GM23338 (cell line): ENCODE measurements around the gene MRPL57.
"Not testable (repeated sequence)": the region's sequence is repeated elsewhere in the genome, so short reads cannot be mapped to it uniquely, and the experiment has no call there.

ENCODE experiments used
- EZH2 ChIP-seq: fragments of 200-600 bp; sonication (generic); IDR thresholded peaks from one replicate; pipeline ENCODE4 v1.8.0; 2017; ENCODE audit warnings: antibody characterized with exemption, mild to moderate bottlenecking, low read depth; ENCODE audit not compliant: unreplicated experiment
- TF ChIP-seq, protein P1 (sequence below), 2 experiments: fragments of 200-600 bp in 1 of 2; sonication (generic) in 1 of 2; conservative IDR thresholded peaks; 2 replicates each; pipeline versions ENCODE4 v1.5.1 to v1.6.1; 2016 to 2017; ENCODE audit warnings: antibody characterized with exemption in 2 of 2, low read depth in 2 of 2, mild to moderate bottlenecking in 2 of 2, moderate library complexity in 1 of 2

DNA sequence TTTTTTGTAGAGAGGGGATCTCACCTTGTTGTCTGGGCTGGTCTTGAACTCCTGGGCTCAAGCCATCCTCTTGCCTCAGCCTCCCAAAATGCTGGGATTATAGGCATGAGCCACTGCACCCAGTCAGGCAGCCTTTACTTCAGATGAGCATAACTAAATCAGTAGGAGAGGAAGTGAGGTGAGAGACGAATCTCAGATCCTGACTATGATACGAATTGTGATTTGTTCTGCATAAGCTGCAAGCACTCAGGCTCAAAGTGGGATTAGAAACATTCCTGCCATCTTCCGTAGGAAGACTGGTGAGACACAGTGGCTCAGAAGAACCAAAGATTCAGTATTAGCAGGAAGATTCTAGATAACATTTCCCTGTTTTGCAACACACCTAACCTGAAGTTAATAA, 43.3 kb downstream of the MRPL57 start:
- TF ChIP-seq, protein P1, sequence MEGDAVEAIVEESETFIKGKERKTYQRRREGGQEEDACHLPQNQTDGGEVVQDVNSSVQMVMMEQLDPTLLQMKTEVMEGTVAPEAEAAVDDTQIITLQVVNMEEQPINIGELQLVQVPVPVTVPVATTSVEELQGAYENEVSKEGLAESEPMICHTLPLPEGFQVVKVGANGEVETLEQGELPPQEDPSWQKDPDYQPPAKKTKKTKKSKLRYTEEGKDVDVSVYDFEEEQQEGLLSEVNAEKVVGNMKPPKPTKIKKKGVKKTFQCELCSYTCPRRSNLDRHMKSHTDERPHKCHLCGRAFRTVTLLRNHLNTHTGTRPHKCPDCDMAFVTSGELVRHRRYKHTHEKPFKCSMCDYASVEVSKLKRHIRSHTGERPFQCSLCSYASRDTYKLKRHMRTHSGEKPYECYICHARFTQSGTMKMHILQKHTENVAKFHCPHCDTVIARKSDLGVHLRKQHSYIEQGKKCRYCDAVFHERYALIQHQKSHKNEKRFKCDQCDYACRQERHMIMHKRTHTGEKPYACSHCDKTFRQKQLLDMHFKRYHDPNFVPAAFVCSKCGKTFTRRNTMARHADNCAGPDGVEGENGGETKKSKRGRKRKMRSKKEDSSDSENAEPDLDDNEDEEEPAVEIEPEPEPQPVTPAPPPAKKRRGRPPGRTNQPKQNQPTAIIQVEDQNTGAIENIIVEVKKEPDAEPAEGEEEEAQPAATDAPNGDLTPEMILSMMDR (conservative IDR thresholded peaks at IDR 0.05; ENCODE audit: low read depth in 2 of 2), result not testable (repeated sequence)
- TF ChIP-seq EZH2, result not testable (repeated sequence)
